ENCODE results near the gene IFNA21.
"Not testable (repeated sequence)": the region's sequence is repeated elsewhere in the genome, so short reads cannot be mapped to it uniquely, and the experiment has no call there.

The IFNA21 gene

DNA sequence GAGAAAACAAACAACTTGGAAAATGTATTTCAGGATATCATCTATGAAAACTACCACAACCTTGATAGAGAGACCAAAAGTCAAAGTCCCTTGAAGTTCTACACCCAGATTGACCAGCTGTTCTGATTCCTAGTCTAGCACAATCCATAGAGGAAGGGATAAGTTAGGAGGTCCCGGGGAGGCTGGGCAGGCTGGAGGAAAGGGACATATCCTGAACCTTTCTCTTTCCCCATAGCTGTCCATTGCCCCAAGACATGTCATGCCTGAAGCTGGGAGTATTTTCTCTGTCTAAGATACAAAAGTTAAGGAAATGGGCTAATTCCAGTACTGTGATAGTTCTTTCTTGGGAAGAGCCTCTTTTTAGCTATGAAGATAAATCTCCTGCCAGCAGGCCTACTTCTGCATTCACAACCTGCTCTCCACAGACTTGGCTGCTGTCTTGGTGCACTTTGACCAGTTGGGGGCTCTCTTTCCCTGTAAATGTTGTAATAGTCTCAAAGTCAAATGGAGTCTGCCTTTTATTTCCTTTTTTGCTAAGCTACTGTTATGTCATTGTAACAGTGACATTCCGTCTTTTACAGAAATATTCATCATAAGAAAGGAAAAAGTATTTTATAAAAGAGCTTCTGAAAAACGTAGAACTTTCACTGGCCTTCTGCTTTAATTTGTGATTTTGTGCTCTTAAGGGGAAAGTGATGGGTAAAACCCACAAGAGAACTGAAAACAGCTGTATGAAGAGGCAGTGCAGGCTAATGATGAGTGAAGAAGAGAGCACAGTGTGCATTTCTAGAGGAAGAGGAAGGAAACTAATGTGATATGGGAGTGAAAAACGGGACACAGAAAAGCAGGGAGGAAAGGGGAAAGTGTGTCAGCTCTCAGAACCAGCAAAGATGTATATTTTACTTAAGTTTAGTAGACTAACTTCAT lies 16.6 kb upstream of the IFNA21 start:
- TF ChIP-seq, protein P1, sequence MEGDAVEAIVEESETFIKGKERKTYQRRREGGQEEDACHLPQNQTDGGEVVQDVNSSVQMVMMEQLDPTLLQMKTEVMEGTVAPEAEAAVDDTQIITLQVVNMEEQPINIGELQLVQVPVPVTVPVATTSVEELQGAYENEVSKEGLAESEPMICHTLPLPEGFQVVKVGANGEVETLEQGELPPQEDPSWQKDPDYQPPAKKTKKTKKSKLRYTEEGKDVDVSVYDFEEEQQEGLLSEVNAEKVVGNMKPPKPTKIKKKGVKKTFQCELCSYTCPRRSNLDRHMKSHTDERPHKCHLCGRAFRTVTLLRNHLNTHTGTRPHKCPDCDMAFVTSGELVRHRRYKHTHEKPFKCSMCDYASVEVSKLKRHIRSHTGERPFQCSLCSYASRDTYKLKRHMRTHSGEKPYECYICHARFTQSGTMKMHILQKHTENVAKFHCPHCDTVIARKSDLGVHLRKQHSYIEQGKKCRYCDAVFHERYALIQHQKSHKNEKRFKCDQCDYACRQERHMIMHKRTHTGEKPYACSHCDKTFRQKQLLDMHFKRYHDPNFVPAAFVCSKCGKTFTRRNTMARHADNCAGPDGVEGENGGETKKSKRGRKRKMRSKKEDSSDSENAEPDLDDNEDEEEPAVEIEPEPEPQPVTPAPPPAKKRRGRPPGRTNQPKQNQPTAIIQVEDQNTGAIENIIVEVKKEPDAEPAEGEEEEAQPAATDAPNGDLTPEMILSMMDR (conservative IDR thresholded peaks at IDR 0.05; ENCODE audit: low read depth, low read length), result peak; percentile 64
- DNase-seq (ENCODE audit: low read depth), result peak; percentile 38
- H3K4me3 ChIP-seq (ENCODE audit: low read depth, low read length), result not testable (repeated sequence)

DNA sequence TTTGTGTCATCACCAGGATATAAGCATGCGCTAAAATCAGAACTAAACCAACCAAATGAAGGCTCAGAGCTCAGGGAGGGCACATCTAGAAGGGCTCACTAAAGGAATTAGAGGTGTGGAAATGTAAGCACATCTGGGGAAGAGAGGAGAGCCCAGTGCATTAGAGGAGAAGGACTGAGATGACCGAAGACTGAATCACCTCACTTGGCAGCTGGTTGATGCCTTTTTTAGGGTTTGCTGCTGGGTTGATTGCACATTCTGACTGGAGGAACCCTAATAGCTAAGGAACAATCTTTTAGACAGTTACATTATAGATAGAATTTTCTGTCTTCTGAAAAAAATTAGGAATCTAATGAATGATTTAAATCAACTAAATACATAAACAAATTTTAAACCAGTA lies 8.2 kb upstream of the IFNA21 start:
- TF ChIP-seq, protein P1 (conservative IDR thresholded peaks at IDR 0.05; ENCODE audit: low read depth, low read length), result no peak
- no peak overlapping the region for H3K4me3 ChIP-seq (ENCODE audit: low read depth, low read length)
- no peak for DNase-seq (ENCODE audit: low read depth)

DNA sequence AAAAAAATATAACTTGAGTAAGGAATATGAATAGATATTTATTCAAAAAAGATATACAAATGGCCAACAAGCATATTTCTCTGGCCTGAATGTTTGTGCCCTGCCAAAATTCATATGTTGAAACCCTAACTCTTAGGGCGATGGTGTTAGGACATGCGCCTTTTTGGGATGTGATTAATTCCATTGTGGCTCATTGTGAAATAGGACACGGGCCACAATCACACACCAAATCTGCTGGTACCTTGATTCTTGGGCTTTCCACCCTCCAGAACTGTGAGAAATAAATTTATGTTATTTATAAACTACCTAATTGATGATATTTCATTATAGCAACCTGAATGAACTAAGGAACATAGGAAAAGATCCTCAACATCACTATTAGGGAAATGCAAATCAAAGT lies 5.7 kb upstream of the IFNA21 start:
- TF ChIP-seq, protein P1 (conservative IDR thresholded peaks at IDR 0.05; ENCODE audit: low read depth, low read length), result no peak
- H3K4me3 ChIP-seq (ENCODE audit: low read depth, low read length), result no peak overlapping the region
- DNase-seq (ENCODE audit: low read depth), result no peak

DNA sequence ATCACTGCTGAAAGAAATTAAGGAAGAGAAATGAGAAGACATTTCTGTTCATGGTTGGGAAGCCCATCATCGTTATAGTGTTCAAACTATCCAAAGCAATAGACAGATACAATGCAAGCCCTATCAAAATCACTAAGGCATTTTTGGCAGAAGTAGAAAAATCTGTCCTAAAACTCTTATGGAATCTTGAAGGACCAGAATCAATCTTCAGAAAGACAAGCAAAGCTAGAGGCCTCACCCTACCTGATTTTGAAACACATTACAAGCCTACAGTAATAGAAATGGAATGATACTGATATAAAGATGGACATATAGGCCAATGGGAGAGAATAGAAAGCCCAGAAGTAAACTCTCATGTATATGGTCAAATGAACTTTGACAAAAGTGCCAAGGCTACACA lies 4.9 kb upstream of the IFNA21 start:
- TF ChIP-seq, protein P1 (conservative IDR thresholded peaks at IDR 0.05; ENCODE audit: low read depth, low read length), result no peak
- no peak for DNase-seq (ENCODE audit: low read depth)
- H3K4me3 ChIP-seq (ENCODE audit: low read depth, low read length), result no peak overlapping the region

DNA sequence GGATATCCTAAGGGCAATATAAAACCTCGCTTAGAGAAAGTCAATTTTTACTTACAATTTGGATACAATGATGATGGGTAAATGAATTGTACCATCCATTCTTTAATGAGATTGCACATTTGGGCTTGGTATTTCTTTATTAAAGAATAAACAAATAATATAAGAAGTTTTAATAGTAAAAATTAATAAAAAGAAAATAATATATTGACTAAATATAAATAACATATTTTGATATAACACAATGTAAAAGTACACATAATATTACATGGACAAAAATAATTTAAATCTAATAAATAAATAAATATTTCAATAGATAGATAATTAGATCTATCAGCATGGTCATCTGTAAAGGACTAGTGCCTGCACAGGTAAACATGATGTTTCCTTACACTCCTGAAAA lies 944 bp downstream of the IFNA21 start:
- no peak overlapping the region for H3K4me3 ChIP-seq (ENCODE audit: low read depth, low read length)
- DNase-seq (ENCODE audit: low read depth), result no peak
- TF ChIP-seq, protein P1 (conservative IDR thresholded peaks at IDR 0.05; ENCODE audit: low read depth, low read length), result no peak

DNA sequence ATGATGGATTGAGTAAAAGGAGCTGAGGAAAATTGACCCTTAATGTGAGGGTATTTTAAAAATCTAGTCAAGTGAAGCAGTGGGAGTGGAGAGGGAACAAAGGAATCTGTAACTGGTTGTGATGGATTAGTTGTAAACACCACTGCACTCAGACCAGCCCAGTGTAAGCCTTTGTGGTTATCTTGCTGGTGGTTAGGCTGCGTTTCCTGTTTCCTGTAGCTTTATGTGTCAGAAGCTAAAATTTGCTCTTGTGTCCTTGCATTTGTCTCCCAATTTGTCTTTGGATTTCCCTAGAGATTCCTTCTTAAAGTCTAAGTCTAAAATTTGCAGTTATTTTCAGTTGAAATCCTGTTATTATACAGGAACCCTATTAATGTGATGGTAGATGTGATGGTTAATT lies 6.3 kb downstream of the IFNA21 start:
- DNase-seq (ENCODE audit: low read depth), result peak; percentile 51
- TF ChIP-seq, protein P1 (conservative IDR thresholded peaks at IDR 0.05; ENCODE audit: low read depth, low read length), result no peak
- no peak overlapping the region for H3K4me3 ChIP-seq (ENCODE audit: low read depth, low read length)

DNA sequence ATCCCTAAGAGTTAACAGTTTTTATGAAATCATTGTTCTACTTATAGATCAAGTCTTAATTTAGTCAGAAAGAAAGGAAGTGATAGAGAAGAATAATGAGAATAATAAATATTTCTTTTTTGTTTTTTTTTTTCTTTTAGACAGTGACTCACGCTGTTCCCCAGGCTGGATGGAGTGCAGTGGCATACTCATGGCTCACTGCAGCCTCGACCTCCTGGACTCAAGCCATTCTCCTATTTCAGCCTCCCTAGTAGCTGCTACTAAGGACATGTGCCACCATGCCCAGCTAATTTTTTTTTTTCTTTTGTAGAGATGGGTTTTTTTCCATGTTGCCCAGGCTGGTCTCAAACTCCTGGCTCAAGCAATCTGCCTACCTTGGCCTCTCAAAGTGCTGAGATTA lies 11.0 kb downstream of the IFNA21 start:
- TF ChIP-seq, protein P1 (conservative IDR thresholded peaks at IDR 0.05; ENCODE audit: low read depth, low read length), result no peak
- peak; percentile 12 for DNase-seq (ENCODE audit: low read depth)
- no peak overlapping the region for H3K4me3 ChIP-seq (ENCODE audit: low read depth, low read length)

All from choroid plexus epithelial cell (primary cell).